Epithelial cell of prostate (primary cell): Measurements from ENCODE around the gene ADAMTS2.
"Not testable (repeated sequence)": the region's sequence is repeated elsewhere in the genome, so short reads cannot be mapped to it uniquely, and the experiment has no call there.

Source experiments
- DNase-seq: peaks from one replicate; pipeline ENCODE4 v3.0.0-alpha.2; 2011; ENCODE audit warnings: low read depth, low spot score
- H3K27ac ChIP-seq: fragments of 450-650 bp; 2 replicates; pipeline ENCODE4 v1.5.1; 2017; ENCODE audit warnings: mild to moderate bottlenecking

The ADAMTS2 gene

GRCh38 chr5:179287071-179287470, 58.2 kb downstream of the ADAMTS2 start:
- H3K27ac ChIP-seq, result no peak overlapping the region

DNA sequence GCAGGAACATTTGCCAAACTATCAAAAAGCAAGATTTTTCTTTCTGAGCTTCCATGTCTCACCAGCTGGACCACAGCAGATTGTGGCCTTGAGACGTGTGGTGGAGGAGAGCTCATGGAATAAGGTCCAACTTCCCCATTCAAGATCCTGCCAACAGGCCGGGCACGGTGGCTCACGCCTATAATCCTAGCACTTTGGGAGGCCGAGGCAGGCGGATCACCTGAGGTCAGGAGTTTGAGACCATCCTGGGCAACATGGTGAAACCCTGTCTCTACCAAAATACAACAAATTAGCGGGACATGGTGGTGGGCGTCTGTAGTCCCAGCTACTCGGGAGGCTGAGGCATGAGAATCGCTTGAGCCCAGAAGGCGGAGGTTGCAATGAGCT, 59.5 kb downstream of the ADAMTS2 start:
- not testable (repeated sequence) for DNase-seq, H3K27ac ChIP-seq

More at GRCh38 chr5:179287071-179287470, 58.2 kb downstream of the ADAMTS2 start:
- no peak for DNase-seq

DNA sequence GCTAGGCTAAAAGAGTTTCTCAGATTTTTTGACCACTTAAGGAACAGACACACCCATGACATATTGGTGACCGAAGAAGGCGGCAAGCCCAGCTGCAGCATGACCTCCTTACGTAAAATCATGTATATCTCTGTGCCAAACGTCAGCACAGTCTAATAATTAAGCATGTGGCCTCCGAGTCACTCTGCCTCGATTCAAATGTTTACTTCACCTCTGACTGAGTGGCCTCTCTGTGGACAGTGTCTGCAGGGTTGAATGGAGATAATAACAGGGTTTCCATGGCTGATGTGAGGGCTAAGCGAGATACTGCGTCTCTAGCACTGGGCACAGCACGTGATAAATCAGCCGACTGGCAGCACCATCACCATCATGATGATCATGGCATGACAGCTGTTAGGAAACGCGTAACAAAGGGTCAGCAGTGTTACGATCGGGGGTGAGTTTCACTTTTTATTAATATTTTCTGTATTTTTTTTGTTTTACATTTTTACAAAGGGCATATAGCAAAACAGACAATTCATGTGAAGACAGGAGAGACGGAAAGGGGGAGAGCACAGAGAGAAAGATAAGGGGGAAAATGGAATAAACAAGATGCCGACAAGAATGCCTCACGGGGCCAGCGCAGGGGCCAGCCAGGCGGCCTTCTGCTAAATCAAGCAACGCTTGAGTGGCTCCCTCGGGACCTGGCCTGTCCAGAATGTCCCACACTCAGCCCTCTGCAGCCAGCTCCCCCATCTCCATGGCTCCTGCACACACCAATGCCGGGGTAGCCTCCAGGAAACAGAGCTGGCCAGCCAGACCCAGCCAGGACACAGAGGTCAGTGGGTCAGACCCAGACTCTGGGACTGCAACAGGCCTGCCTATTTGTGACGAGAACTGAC, 60.3 kb downstream of the ADAMTS2 start:
- H3K27ac ChIP-seq, result no peak overlapping the region

GRCh38 chr5:179283908-179284307, 61.4 kb downstream of the ADAMTS2 start:
- not testable (repeated sequence) for DNase-seq, H3K27ac ChIP-seq

More for the DNA sequence above, 60.3 kb downstream of the ADAMTS2 start:
- DNase-seq, result no peak

GRCh38 chr5:179281694-179282093, 63.6 kb downstream of the ADAMTS2 start:
- no peak overlapping the region for H3K27ac ChIP-seq
- DNase-seq, result no peak

GRCh38 chr5:179280095-179280490, 65.2 kb downstream of the ADAMTS2 start:
- H3K27ac ChIP-seq, result no peak overlapping the region
- no peak for DNase-seq

- no peak overlapping the region for H3K27ac ChIP-seq
- no peak for DNase-seq
Observed at GRCh38 chr5:179279347-179280094, 65.7 kb downstream of the ADAMTS2 start.

DNA sequence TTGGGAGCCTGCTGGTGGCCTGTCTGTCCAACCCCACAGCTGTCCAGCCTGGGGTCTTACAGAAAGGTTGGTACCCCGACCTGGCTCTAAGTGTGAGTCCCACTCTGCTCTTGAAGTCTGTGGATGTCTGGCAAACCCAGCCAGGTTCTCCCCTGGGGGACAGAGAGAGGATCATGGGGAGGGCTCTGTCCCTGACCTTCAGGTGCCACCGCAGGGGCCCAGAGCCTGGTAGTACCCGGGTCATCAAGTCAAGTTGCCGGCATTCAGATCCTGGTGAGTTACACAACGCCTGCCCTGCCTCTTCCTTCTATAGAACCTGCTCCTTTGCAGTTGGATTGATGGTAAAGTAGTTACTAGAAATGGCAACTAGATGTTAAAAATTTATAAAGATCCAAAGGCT, 66.7 kb downstream of the ADAMTS2 start:
- H3K27ac ChIP-seq, result no peak overlapping the region

GRCh38 chr5:179278119-179278518, 67.1 kb downstream of the ADAMTS2 start:
- H3K27ac ChIP-seq, result no peak overlapping the region
- no peak for DNase-seq

More for the DNA sequence above, 66.7 kb downstream of the ADAMTS2 start:
- DNase-seq, result no peak

- H3K27ac ChIP-seq, result no peak overlapping the region
- DNase-seq, result no peak
Observed at GRCh38 chr5:179276838-179277395, 68.3 kb downstream of the ADAMTS2 start.

GRCh38 chr5:179275941-179276837, 69.1 kb downstream of the ADAMTS2 start:
- no peak overlapping the region for H3K27ac ChIP-seq

GRCh38 chr5:179275381-179275878, 69.8 kb downstream of the ADAMTS2 start:
- no peak for DNase-seq
- H3K27ac ChIP-seq, result no peak overlapping the region

More at GRCh38 chr5:179275941-179276837, 69.1 kb downstream of the ADAMTS2 start:
- DNase-seq, result no peak

- DNase-seq, result no peak
- H3K27ac ChIP-seq, result no peak overlapping the region
Observed at GRCh38 chr5:179274321-179275315, 70.6 kb downstream of the ADAMTS2 start.

DNA sequence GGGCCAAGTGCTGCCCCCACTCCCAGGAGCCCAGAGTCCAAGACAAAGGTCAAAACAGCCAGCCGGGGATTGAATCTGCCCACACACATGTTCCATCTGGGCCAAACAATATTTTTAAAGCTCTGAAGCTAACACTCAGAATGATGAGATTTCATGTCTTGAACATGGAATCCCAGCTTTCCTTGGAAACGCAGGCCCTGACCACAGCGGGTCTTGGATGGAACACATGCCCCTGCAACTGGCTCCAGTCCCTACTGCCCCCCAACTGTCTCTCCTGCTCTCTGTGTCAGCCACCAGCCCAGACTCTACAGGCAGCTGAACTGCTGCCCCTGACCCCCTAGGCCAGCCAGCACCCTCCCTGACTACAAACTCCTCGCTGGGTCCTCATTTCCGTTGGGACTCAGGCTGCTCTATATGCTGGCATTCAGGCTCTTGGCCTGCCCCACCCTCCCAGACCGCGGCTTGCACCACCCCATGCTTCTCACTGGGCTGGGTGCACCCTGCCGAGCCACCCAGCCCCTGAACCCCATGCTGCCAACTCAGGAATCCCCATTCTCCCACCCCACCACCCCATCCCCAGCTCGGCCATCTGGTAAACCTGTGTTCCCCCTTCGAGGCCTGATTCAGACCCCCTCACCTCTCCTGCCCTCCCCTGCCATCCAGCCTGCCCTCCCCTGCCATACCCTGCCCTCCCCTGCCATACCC, 71.7 kb downstream of the ADAMTS2 start:
- DNase-seq, result no peak
- H3K27ac ChIP-seq, result no peak overlapping the region

DNA sequence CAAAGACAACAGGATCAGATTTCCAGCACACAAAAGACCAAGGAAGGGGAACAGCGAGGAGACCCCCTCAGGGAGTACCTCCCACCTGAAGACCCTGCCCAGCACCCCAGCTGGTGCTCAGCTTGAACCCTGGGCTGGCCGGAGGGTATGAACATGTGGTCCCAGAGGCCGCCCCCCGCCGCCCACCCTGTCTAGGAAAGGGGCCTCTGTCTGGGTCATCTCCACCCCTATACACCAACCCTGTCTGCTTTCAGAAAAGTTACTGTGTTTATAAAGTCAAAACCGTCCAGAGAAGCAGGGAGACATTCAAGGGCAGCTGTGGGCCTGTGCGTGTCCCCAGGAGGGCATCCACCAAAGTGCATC, 72.2 kb downstream of the ADAMTS2 start:
- H3K27ac ChIP-seq, result no peak overlapping the region
- no peak for DNase-seq

GRCh38 chr5:179272326-179273072, 72.8 kb downstream of the ADAMTS2 start:
- DNase-seq, result no peak
- no peak overlapping the region for H3K27ac ChIP-seq

- DNase-seq, result no peak
- H3K27ac ChIP-seq, result no peak overlapping the region
Observed at GRCh38 chr5:179271821-179272325, 73.4 kb downstream of the ADAMTS2 start.
